Activated T-helper 17 cell treated with anti-CD3 and anti-CD28 coated beads, Interleukin-2, amount 50 U/mL, for 72 hours (primary cell): ENCODE results near the gene ANGEL2. TPM values are rescaled to one million over a fixed set of nuclear protein-coding genes. Genes with fewer than 3 reads are reported as not detected.

Source experiments
- ATAC-seq: fragments of 150-1000 bp; cut with Tn5 transposase; replicated peaks from 2 replicates; pipeline ENCODE4 v1.10.0; 2021; ENCODE audit warnings: mild to moderate bottlenecking, moderate library complexity
- H3K27ac Mint-ChIP-seq: one replicate; pipeline ENCODE4 v1.8.0; 2022; ENCODE audit warnings: mixed read lengths
- H3K27me3 Mint-ChIP-seq: one replicate; pipeline ENCODE4 v1.8.0; 2022; ENCODE audit warnings: mixed read lengths
- H3K36me3 Mint-ChIP-seq: one replicate; pipeline ENCODE4 v1.8.0; 2022; ENCODE audit warnings: low read depth, mild to moderate bottlenecking, mixed read lengths
- H3K4me1 Mint-ChIP-seq: one replicate; pipeline ENCODE4 v1.8.0; 2022; ENCODE audit warnings: mixed read lengths
- H3K4me3 Mint-ChIP-seq: one replicate; pipeline ENCODE4 v1.8.0; 2022; ENCODE audit warnings: mild to moderate bottlenecking, mixed read lengths
- H3K9me3 Mint-ChIP-seq: one replicate; pipeline ENCODE4 v1.8.0; 2022; ENCODE audit warnings: mixed read lengths
- total RNA-seq, 2 donors: library from RNA; stranded (reverse); gene quantifications; one replicate each; pipeline ENCODE4 v1.2.3, GENCODE V29; 2022

Gene ANGEL2, protein sequence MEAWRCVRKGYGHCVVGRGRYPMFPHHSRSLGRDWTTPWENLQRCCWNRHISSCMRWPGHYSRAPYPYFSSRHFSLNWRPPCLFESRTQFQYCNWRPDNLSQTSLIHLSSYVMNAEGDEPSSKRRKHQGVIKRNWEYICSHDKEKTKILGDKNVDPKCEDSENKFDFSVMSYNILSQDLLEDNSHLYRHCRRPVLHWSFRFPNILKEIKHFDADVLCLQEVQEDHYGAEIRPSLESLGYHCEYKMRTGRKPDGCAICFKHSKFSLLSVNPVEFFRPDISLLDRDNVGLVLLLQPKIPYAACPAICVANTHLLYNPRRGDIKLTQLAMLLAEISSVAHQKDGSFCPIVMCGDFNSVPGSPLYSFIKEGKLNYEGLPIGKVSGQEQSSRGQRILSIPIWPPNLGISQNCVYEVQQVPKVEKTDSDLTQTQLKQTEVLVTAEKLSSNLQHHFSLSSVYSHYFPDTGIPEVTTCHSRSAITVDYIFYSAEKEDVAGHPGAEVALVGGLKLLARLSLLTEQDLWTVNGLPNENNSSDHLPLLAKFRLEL
- 10 to 100 TPM; 36.9 to 41.3 TPM for total RNA-seq

DNA sequence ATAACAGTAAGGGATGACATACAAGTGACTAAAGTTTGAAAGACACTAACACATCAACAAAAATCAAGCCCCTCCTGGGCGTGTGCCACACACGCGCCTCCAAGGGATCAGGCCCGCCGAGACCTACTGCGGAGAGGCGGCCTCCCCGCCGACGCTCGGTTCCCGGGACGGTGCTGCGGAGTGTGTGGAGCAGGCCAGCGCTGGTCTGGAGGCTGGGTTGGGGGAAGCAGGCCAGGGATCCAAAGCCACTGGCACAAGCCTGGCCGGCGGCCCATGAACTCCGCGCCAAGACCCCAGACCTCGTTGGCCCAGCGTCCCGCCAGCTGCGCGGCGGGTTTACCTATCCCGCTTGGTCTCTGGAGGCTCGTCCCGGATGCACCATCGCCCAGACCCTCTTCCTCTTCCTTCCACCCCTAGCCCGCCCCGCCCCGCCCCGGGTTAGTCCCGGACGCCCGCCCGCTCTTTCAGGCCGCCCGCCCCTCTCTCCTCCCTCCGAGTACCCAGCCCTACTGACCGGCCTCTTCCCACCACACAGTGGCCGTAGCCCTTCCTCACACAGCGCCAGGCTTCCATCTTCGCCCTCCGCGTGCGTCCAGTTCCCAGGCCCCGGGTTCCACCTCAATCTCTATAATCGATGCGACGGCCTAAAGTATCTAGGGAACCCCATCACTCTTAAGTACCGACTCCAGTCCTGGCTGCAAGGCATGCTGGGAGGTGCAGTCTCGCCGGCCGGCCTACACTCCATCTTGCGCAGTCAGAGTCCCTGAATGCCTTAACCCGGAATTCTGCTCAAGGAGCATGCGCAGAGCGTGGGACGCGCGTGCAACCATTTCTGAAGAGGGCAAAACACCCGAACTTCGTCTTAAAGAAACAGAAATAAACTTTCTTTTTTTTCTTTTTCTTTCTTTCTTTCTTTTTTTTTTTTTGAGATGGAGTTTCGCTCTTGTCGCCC, at the start of gene ANGEL2:
TSS of gene ANGEL2 (minus strand) at position 769 of the 952 bp plus-strand sequence. CDS start at position 573, 196 bp downstream.
- Mint-ChIP-seq H3K36me3 (peaks cover 33% of the 10 kb centered on the region), H3K27me3 (no peaks in the 10 kb centered on the region), H3K9me3 (no peaks in the 10 kb centered on the region), H3K4me3 (peak within 1 kb of the TSS; percentile 94), H3K27ac (peak within 1 kb of the TSS; percentile 96), H3K4me1 (peaks cover 22% of the 10 kb centered on the region)
- peak; percentile 97 for ATAC-seq

DNA sequence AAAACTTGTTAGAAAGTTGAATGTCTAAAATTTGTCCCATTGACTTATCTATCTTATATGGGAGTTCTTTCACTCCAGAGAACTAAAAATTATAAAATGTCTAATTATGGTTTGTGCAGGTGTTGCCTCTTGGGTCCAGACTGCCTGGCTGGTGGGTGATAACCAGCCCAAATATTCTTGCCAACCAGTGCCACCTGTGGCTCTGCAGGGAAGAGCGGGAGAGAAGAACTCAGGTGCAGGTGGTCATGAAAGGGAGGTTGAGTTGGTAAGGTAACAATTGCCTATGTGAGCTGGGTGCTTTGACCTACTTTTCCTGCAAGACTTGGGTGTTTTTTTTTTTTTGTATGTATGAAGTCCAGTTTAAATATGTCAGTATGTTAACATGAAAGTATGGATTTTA, 45.6 kb upstream of the ANGEL2 start:
- ATAC-seq = no peak
- Mint-ChIP-seq H3K9me3 (no peaks in the 10 kb centered on the region), H3K27ac (no peak overlapping the region)

DNA sequence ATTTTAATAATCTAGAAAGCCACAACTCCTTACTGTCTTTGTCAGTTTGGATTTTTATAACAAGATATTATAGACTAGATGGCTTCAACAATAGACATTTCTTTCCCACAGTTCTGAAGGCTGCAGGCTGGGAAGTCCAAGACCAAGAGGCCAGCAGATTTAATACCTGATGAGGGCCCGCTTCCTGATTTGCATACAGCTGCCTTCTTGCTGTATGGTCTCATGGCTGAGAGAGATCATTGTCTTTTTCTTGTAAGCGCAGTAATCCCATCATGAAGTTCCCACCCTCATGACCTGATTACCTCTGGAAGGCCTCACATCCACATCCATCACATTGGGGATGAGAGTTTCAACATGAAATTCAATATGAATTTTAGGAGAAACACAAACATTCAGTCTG, 45.2 kb upstream of the ANGEL2 start:
- peaks cover 5% of the 10 kb centered on the region for H3K36me3 Mint-ChIP-seq
- H3K9me3 Mint-ChIP-seq = no peaks in the 10 kb centered on the region
- no peaks in the 10 kb centered on the region for H3K27me3 Mint-ChIP-seq
- H3K4me1 Mint-ChIP-seq = peaks cover 11% of the 10 kb centered on the region
- H3K4me3 Mint-ChIP-seq = no peak overlapping the region
- no peak overlapping the region for H3K27ac Mint-ChIP-seq
- no peak for ATAC-seq

More for the DNA sequence above, 45.6 kb upstream of the ANGEL2 start:
- Mint-ChIP-seq H3K4me3 (no peak overlapping the region), H3K36me3 (peaks cover 5% of the 10 kb centered on the region), H3K27me3 (no peaks in the 10 kb centered on the region), H3K4me1 (peaks cover 9% of the 10 kb centered on the region)

DNA sequence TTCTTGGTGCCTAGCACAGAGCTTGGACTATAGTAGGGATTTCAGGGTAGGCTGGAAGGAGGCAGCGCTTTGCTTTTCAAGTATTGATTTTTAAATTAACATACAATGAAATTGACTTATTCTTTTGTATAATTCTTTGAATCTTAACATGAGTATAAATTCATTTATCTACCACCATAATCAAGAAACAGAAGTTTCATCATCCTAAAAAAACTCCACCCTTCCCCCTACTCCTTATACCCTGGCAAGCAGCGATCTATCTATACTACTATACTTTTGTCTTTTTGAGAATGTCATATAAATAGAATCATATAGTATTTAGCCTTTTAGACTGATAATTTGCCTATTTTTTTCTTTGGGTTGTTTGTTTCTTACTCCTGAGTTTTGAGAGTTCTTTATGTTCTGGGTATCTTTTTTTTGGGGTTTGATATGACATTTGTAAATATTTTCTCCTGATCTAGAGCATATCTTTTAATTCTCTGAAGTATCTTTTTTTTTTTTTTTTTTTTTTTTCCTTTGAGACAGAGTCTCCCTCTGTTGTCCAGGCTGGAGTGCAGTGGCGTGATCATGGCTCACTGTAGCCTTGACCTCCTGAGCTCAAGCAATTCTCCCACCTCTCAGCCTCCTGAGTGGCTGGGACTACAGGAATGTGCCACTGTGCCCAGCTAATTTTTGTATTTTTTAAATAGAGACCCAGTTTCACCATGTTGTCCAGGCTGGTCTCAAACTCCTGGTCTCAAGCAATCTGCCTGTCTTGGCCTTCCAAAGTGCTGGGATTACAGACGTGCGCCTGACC, 41.8 kb upstream of the ANGEL2 start:
- H3K27me3 Mint-ChIP-seq = no peaks in the 10 kb centered on the region
- peaks cover 19% of the 10 kb centered on the region for H3K4me1 Mint-ChIP-seq
- H3K36me3 Mint-ChIP-seq = peaks cover 5% of the 10 kb centered on the region
- no peak overlapping the region for H3K27ac Mint-ChIP-seq
- H3K4me3 Mint-ChIP-seq = no peak overlapping the region
- ATAC-seq = no peak
- H3K9me3 Mint-ChIP-seq = no peaks in the 10 kb centered on the region

DNA sequence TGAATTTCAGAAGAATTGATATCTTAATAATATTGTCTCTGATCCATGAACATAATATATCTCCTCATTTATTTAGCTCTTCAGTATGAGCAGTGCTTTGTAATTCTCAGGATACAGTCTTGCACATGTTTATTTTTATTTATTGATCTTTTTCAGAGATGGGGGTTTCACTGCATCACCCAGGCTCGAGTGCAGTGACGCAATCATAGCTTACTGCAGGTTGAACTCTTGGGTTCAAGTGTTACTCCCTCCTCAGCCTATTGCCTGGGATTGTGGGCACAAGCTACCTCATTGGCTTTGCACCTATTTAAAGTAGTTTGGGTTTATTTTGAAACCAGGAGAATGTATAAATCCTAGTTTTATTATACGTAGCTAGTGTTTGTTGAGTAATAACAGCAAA, 40.1 kb upstream of the ANGEL2 start:
- Mint-ChIP-seq H3K9me3 (no peaks in the 10 kb centered on the region), H3K4me1 (peaks cover 21% of the 10 kb centered on the region), H3K27ac (no peak overlapping the region), H3K27me3 (no peaks in the 10 kb centered on the region), H3K36me3 (no peaks in the 10 kb centered on the region), H3K4me3 (no peak overlapping the region)
- no peak for ATAC-seq

DNA sequence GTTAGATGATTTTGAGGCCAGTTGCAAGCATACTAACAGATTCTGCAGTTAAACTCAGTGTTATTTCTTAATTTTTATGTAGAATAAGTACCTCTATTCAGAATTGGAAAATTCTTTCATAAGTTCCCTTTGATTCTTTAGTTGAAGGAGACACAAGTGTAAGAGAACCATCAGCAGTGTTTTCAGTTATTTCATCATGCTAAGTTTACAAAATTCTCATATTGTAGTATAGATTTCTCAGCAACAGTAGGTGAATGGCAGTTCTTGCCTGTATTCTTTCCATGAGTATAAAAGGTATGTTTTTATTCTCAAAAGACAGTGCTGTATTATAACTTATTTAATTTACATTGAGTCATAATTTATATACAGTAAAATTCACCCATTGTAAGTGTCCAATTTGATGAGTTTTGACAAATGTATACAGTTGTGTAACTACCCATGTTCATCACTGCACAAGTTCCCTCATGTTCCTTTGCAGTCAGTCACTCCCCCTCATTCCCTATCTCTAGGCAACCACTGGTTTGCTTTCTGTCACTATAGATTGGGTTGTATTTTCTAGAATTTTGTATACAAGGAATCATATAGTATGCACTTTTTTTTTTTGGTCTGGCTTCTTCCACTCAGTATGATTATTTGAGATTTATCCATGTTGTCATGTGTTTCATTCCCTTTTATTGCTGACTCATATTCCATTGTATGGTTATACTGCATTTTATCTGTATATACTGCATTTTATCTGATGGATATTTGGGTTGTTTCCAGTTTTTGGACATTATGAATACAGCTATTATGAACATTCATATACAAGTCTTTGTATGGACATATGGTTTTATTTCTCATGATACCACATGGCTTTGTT, 39.3 kb upstream of the ANGEL2 start:
- Mint-ChIP-seq H3K36me3 (no peaks in the 10 kb centered on the region), H3K27me3 (no peaks in the 10 kb centered on the region), H3K4me3 (no peak overlapping the region), H3K4me1 (peaks cover 28% of the 10 kb centered on the region), H3K9me3 (peaks cover 5% of the 10 kb centered on the region), H3K27ac (no peak overlapping the region)
- no peak for ATAC-seq

DNA sequence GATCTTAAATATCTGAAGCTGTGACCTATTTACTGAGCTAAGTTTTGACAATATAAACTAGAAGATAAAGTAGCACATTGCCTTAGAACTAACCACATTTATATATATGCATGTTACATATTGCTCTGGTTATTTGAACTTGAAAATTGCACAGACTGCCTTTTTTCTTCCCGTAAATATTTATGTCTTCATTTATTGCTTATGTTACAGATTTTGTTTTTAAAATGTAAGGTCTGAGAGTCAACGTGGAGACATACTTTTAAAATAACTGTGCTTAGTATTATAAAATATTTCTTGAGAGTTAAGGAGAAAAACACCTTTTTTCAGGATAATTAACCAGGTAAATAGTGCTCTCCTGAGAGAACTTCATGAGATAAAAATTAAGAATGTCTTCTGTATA, 38.5 kb upstream of the ANGEL2 start:
- no peak for ATAC-seq
- Mint-ChIP-seq H3K36me3 (no peaks in the 10 kb centered on the region), H3K27me3 (peaks cover under 1% of the 10 kb centered on the region), H3K9me3 (peaks cover 5% of the 10 kb centered on the region), H3K4me3 (no peak overlapping the region), H3K4me1 (peaks cover 28% of the 10 kb centered on the region), H3K27ac (no peak overlapping the region)

DNA sequence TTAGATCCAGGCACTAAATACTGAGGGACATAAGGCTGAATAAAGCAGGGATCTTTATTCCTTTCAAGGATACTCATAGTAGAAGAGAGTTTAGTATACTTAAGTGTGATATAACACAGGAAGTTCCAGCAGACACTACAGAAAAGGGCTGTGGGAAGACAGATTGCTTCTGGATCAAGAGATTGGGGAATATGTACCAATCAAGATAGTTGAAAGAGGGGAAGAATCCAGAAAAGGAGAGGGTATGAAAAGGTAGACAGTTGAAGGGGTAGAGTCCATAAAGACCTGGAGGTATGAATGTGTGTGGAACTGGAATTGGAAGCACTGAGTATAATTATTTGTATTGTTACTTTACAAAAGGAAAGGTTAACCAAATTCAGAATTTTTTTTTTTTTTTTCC, 37.8 kb upstream of the ANGEL2 start:
- no peaks in the 10 kb centered on the region for H3K36me3 Mint-ChIP-seq
- H3K4me1 Mint-ChIP-seq = peaks cover 28% of the 10 kb centered on the region
- ATAC-seq = no peak

DNA sequence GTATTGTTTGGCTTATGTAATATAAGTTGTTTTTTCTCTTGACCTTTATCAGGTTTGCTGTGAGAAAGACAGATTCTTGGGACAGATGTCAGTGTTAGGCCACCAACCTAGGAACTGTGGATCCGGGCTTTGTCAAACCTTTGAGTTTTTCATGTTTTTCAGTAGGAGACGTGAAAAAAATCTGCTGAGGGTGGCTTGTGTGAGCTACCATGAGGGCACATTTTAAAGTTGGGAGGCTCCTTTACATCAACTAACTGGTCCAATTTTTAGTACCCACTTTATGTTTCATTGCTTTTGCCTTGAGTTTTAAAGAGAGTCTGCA, 36.2 kb upstream of the ANGEL2 start:
- peak overlapping the region; percentile 95 for H3K4me3 Mint-ChIP-seq
- peaks cover 6% of the 10 kb centered on the region for H3K27me3 Mint-ChIP-seq
- peak overlapping the region; percentile 96 for H3K27ac Mint-ChIP-seq
- ATAC-seq = no peak
- H3K4me1 Mint-ChIP-seq = peaks cover 28% of the 10 kb centered on the region
- H3K9me3 Mint-ChIP-seq = peaks cover 5% of the 10 kb centered on the region
- H3K36me3 Mint-ChIP-seq = no peaks in the 10 kb centered on the region

More for the DNA sequence above, 37.8 kb upstream of the ANGEL2 start:
- peaks cover 6% of the 10 kb centered on the region for H3K27me3 Mint-ChIP-seq
- no peak overlapping the region for H3K27ac Mint-ChIP-seq
- H3K9me3 Mint-ChIP-seq = peaks cover 5% of the 10 kb centered on the region
- H3K4me3 Mint-ChIP-seq = no peak overlapping the region

DNA sequence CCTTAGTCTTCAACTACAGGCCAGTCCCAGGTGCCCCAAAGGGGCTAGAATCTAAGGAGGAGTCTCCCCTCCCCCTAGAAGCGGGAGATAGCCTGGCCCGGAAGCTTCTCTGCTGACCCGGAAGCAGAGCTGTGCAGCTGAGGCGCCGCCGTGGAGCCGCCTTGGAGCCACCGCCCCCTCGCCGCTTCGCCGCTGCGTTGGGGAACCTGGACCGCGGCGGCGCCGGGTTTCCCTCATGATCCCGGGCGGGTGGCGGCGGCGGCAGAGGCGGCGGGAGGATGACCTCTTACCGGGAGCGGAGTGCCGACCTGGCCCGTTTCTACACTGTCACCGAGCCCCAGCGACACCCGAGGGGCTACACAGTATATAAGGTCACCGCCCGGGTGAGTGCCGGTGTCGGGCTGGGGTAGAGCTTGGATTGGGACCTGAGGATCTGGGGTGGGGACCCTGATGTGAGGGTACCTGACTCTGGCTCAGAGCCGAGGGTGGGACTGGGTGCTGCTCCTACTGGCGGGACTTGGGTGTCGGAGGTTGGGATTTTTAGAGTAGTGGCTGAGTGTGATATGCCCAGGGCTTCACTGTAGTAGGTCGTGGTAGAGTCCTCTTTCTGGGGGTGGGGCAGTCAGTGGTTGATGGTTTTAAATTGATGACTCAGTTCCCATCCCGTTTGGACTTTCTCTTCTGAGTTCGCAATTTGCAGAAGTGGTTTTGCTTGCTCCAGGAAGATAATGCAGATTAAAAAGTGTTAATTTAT, 35.6 kb upstream of the ANGEL2 start, which contains the start of gene RPS6KC1:
TSS of gene RPS6KC1 (plus strand) at position 115 of the 754 bp plus-strand sequence. CDS start at position 279, 164 bp downstream.
- Mint-ChIP-seq H3K27ac (peak within 1 kb of the TSS; percentile 96), H3K4me1 (peaks cover 23% of the 10 kb centered on the region), H3K9me3 (peaks cover 5% of the 10 kb centered on the region), H3K4me3 (peak within 1 kb of the TSS; percentile 95), H3K27me3 (peaks cover 6% of the 10 kb centered on the region), H3K36me3 (no peaks in the 10 kb centered on the region)
- peak; percentile 98 for ATAC-seq

DNA sequence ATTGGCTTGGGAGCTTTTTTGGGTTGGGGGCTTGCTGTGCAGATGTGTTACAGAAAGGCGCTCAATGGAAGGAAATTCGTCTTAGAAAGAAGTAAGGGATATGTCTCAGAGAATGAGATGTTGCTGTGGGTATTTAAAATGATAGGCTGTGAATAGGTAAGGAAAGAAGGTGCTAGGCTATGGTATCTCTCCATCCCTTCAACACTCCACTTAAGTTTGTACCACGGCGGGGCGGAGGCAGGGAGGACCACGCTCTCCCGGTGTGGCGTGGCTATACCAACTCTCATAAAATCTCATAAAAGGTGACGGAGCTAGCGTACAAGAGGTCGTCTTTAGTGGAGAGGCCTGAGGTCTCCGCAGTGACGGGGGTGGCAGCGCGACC, 35.1 kb upstream of the ANGEL2 start:
- ATAC-seq = peak; percentile 52
- peak overlapping the region; percentile 96 for H3K27ac Mint-ChIP-seq
- peaks cover 21% of the 10 kb centered on the region for H3K4me1 Mint-ChIP-seq
- no peaks in the 10 kb centered on the region for H3K36me3 Mint-ChIP-seq
- H3K9me3 Mint-ChIP-seq = peaks cover 5% of the 10 kb centered on the region
- H3K4me3 Mint-ChIP-seq = peak overlapping the region; percentile 95
- peaks cover 6% of the 10 kb centered on the region for H3K27me3 Mint-ChIP-seq

DNA sequence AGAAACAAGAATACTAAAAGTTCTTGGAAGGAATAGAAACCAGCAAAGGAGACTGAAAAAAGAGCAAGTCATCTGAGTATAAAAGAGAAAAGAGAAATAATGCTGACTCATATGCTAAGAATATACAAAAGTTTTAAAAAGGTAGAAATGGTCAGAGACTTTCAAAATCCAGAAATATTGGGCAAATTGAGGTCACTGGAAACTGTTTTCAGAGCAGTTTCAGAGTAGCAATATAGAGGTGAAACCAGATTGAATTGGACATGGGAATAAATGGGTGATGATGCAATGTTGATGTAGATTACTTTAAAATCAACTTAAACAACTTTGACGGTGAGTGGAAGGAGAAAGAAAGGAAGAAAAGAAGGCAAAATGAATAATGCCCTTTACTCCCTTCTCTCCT, 33.6 kb upstream of the ANGEL2 start:
- peaks cover 17% of the 10 kb centered on the region for H3K4me1 Mint-ChIP-seq
- H3K36me3 Mint-ChIP-seq = no peaks in the 10 kb centered on the region
- peaks cover 5% of the 10 kb centered on the region for H3K9me3 Mint-ChIP-seq
- no peak overlapping the region for H3K27ac Mint-ChIP-seq
- ATAC-seq = no peak
- peaks cover 6% of the 10 kb centered on the region for H3K27me3 Mint-ChIP-seq
- H3K4me3 Mint-ChIP-seq = no peak overlapping the region
